ENCODE data around the gene HEPACAM. TPM values are rescaled to one million over a fixed set of nuclear protein-coding genes. Genes with fewer than 3 reads are reported as not detected.
"Not testable (repeated sequence)": the region's sequence is repeated elsewhere in the genome, so short reads cannot be mapped to it uniquely, and the experiment has no call there.

Gene HEPACAM, protein sequence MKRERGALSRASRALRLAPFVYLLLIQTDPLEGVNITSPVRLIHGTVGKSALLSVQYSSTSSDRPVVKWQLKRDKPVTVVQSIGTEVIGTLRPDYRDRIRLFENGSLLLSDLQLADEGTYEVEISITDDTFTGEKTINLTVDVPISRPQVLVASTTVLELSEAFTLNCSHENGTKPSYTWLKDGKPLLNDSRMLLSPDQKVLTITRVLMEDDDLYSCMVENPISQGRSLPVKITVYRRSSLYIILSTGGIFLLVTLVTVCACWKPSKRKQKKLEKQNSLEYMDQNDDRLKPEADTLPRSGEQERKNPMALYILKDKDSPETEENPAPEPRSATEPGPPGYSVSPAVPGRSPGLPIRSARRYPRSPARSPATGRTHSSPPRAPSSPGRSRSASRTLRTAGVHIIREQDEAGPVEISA
- polyA plus RNA-seq (ENCODE audit: insufficient read length): 0.06 TPM

DNA sequence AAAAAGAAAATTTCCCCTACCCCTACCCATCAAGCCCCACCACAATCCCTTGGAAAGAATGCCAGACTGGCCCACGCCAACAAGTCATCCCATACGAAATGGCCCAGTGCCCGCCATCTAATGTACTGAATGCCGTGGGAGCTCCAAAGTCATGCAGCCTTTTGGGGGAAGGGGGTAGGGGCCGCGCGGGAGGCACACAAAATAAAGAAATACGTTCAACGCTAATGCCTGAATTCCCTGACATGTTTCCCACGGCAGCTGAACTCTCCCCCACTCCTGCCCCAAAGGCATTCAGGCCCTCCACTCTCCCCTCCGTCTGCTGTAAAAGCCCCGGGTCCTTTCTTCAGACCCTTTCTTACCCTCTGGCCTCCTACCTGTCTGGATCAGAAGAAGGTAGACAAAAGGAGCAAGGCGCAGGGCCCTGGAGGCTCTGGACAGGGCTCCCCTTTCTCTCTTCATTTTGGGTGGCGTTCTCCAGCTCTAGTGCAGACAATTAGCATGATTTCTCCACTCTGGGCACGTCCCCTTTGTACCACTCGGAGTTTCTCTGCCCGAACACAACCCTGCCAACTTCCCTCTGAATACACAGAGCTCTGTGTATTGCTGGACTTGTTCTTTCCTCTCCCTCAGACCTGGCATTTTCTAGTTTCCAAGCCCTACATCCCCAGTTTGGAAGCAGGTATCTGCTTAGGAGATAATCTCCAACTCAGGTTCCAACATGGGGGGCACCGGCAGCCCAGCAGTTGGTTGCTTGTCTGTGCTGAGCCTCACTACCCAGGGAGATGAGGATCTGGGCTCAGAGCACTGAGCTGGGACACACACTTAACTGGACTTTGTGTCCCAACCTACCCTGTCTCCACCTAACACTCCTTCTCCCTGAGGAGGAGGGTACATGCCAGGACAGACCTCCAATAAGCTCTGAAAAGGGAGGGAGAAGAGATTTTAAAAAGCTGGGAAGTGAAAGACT, at the start of gene HEPACAM:
Gene HEPACAM, minus strand, starts transcription at position 500 of the 967 bp plus-strand sequence. Its CDS starts 41 bp downstream, at position 459.
- DNase-seq (ENCODE audit: low read depth): no peak

DNA sequence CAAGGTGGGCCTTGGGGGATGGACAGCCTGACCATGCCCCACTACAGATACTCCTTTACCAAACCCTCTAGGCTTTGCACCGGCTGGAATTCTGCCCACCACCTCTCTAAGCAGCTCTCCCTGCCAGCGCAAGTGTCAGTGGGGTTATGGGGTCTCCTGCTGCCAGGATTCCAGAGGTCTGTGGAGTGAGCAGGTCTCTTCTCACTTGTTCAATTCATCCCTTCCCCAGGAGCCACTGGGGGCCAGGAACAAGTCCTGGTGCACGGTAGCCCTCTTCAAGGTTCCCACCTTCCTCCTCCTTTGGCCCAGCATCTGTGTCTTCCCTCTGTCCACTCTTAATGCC, 48.6 kb upstream of the HEPACAM start:
- DNase-seq (ENCODE audit: low read depth): no peak

DNA sequence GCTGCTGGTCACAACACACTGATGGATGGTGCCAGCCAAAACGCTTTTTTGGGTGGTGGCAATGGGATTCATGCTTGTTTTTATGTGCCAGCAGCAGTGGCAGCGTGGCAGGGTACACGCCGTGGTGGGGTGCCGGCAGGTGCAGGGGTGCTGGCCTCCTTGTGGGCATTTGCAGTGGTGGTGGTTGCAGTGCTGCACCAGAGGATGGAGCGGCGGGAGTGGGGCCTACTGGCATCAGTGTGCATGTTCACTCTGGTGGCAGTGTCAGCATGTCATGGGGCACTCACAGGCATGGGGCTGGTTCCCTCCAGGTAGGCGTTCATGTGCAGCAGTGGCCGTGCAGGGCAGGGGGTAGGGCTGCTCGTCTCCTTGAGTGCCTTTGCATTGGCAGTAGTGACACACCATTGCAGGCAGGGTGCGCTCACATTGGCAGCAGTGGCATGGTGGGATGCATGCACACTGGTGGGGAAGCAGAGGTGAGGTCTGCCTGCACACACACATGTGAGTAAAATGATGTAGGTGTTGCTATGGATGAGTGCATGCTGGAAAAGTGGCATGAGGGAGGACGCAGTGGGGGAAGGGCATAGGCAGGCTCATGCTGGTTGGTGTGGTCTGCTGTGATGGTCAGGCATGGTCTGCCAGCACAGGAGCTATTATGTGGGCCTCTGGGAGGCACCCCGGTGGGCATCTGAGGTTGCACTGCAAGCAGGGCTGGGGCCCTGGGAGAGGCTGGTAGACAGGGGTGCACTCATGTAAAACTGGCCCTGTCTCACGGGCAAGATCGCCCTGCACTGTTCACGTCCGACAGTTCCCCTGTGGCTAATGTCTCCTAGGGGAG, 48.0 kb upstream of the HEPACAM start:
- DNase-seq (ENCODE audit: low read depth): no peak

DNA sequence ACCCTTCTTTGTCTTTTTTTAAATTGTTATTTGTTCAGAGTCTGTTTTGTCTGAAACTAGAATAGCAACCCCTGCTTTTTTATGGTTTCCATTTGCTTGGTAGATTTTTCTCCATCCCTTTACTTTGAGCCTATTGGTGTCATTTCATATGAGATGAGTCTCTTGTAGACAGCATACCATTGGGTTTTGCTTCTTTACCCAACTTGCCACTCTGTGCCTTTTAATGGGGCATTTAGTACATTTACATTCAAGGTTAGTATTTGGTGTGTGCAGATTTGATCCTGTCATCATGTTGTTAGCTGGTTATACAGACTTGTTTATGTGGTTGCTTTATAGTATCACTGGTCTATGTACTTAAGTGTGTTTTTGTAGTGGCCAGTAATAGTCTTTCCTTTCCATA, 46.2 kb upstream of the HEPACAM start:
- DNase-seq (ENCODE audit: low read depth): no peak

DNA sequence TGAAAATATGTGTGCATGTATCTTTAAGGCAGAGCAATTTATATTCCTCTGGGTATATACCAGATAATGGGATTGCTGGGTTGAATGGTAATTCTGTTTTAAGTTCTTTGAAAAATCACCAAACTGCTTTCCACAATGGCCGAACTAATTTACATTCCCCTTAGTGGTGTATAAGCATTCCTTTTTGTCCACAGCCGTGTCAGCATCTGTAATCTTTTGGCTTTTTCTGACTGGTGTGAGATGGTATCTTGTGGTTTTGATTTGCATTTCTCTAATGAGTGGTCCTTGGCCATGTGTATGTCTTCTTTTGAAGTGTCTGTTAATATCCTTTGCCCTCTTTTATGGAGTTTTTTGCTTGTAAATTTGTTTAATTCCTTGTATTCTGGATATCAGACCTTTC, 42.5 kb upstream of the HEPACAM start:
- no peak for DNase-seq (ENCODE audit: low read depth)

DNA sequence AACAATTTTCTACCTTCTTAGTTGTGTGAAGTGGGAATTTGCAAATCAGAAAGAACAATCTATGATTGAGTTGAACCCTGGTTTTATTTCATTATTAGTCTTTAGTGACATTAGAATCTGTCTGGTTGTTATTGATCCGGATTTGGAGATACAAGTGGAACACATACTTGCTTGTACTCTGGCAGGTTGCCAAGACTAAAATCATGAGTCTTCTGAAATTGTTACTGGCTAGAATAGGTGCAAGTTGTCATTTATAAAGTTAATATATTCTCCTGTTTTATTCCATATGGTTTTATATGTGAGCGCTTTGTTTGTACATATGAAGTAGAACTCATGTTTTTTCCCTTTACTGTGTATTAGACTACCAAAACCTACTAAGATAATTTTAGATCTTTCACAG, 41.2 kb upstream of the HEPACAM start:
- no peak for DNase-seq (ENCODE audit: low read depth)

DNA sequence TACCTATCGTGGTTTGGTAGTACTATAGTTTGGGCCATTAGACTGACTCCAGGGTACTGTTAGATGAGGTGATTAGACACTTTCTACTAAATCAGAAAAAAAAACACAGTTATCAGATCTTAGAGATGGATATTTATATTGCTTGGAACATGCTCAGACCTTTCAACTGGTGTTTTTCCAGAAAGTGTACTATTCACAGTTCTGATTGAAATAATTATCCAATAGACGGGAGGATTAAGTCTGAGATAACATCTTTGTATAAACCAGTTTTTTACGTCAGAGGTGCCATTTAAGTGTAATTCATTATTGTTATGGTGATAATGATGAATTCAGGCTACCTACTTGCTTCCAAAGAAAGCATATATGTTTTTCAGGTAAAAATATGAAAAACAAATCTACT, 40.7 kb upstream of the HEPACAM start:
- DNase-seq (ENCODE audit: low read depth): no peak

DNA sequence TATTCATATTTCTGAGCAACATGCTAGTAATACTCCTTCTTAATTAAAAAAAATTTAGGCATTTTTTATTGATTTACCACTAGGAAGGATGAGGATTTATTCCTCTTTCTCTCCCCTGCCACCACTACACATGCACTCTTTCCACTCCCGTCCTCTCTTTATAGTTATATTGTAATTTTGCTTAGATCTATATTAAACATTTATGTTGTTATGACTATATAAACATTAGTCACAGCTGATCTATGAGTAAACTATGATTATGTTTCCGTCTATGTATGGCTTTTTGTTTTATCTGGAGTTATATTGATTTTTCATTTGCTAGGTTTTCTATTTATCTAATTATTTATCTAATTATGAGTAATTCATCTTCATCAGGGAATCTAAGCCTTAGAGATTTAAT, 36.0 kb upstream of the HEPACAM start:
- no peak for DNase-seq (ENCODE audit: low read depth)

DNA sequence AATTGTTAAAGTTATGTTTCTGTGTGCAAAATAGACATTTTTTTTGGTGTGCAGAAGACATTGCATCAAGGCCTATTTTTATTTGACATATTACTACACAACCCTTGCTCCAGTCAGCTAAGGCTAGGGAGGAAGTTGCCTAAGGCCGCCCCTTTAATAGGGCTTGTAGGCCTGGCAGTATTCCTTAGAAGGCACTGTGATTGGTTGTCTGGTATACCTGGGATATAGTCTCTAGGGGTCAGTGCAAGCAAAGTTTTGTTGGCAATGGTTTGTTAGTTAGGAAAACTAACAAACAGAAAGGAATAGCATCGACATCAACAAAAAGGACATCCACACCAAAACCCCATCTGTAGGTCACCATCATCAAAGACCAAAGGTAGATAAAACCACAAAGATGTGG, 35.1 kb upstream of the HEPACAM start:
- no peak for DNase-seq (ENCODE audit: low read depth)

DNA sequence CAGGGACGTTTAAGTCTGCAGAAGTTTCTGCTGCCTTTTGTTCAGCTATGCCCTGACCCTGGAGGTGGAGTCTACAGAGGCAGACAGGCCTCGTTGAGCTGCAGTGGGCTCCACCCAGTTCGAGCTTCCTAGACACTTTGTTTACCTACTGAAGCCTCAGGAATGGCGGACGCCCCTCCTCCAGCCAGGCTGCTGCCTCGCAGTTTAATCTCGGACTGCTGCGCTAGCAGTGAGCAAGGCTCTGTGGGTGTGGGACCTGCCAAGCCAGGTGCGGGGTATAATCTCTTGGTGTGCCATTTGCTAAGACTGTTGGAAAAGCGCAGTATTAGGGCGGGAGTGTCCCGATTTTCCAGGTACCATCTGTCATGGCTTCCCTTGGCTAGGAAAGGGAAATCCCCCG, 32.4 kb upstream of the HEPACAM start:
- not testable (repeated sequence) for DNase-seq (ENCODE audit: low read depth)

DNA sequence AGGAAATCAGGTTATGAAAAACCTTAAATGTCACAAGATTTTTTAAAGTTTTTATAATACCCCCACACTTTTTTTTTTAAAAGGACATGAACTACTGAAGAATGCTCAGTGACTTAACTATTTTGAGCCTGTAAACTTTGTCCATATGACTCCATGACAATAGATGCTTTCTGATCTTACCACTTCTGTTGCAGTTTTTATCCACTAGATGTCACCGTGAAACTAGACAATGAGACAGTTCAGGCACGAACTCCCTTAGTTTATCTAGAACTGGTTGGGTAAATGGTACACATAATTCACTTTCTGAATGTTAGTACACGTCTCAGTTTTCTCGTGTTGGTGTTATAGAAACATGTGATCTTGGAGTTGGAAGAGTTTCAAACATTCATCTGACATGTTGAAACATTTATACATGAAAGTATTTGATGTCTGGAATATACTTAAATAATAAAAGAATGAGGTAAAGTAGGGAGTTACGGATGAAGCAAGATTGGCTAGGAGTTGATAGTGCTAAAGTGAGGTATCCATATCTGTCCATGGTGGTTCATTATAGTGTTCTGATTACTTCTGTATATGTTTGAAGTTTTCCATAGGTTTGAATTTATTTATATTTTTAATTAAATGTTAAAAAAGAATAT, 26.2 kb upstream of the HEPACAM start:
- DNase-seq (ENCODE audit: low read depth): peak; percentile 67

DNA sequence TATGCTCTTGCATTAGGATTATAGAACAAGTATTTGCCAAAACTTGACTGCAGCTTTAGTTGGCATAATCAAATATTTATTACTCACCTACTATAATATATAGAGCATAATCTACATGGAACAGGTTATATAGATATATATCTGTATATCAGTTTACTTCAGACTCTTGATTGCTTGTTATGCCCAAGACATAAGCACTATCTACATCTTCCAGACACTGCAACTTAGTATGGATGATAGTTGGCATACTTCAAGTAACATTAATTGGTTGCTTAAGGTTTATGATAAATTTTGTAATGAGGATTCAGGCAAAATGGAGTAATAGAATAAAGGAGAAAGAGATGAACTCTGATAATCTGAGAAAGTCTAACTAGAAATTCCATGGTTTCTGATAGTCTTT, 19.2 kb upstream of the HEPACAM start:
- DNase-seq (ENCODE audit: low read depth): no peak

DNA sequence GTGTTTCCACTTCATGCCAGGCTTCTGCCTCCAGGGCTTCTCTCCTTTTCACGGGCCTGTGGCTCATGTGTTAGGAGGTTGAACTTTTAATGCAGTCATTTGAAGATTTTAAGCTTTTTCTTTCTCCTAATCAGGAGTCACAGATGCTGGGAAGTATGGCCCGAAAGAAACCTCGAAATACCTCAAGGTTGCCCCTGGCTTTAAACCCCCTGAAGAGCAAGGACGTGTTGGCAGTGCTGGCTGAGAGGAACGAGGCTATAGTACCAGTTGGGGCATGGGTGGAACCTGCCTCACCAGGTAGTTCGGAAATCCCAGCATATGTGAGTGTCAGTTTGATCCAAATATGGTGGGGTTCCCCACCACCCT, 18.7 kb upstream of the HEPACAM start:
- DNase-seq (ENCODE audit: low read depth): no peak

DNA sequence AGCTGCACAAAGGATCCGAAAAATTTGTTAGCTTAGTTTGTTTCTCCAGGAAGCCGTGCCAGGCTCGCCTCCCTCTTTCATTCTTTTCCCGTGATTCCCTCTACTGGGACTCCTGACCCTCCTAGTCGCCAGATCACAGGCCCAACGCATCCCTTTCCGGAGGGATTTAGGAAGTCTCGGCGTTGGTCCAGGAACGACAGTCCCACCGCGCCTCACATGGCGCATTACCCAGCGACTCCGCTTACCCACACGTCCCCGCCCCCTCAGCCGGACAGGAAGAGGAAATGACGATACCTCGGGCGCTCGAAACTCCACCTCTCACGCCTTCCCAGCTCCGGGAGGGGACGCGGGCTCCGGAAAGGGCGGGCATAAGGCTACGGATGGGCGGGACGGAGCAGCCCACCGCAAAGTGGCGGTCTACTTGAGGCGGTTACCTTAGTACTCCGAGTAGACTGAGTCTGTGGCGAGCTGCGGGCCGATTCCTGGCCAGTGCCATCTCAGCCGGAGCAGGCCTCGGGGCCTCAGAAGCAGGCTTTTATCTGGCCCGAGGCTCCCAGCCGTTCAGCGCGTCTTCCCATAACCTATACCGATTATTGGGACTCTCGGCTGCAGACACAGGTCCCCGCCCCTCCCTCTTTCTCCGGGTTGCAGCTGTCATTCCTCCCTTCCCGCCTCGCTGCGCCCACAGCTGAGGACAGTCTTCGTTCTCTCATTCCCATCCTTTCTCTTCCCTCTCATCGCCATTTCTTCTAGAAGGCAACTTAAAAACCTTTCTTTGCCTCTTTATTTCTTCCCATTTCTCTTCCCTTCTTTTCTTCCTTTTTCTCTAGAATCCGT, 18.1 kb upstream of the HEPACAM start, which contains the start of gene CCDC15:
Gene CCDC15, plus strand, starts transcription at position 450 of the 837 bp plus-strand sequence. CDS start 531 bp downstream, outside the sequence.
- DNase-seq (ENCODE audit: low read depth): peak; percentile 90

DNA sequence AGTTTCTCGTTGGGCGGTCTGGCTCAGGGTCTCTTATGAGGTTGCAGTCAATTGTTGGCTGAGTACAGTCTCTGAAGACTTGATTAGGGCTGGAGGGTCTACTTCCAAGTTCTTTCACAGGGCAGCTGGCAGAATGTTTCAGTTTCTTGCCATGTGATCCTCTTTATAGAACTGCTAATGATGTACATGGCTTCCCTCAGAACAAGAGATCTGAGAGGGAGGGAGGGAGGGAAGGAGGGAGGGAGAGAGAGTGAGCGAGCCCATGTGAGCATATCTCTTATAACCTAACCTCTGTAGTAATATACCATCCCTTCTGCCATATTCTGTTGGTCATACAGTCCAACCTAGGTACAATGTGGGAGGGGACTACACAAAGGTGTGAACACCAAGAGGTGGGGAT, 15.5 kb upstream of the HEPACAM start:
- DNase-seq (ENCODE audit: low read depth): no peak

DNA sequence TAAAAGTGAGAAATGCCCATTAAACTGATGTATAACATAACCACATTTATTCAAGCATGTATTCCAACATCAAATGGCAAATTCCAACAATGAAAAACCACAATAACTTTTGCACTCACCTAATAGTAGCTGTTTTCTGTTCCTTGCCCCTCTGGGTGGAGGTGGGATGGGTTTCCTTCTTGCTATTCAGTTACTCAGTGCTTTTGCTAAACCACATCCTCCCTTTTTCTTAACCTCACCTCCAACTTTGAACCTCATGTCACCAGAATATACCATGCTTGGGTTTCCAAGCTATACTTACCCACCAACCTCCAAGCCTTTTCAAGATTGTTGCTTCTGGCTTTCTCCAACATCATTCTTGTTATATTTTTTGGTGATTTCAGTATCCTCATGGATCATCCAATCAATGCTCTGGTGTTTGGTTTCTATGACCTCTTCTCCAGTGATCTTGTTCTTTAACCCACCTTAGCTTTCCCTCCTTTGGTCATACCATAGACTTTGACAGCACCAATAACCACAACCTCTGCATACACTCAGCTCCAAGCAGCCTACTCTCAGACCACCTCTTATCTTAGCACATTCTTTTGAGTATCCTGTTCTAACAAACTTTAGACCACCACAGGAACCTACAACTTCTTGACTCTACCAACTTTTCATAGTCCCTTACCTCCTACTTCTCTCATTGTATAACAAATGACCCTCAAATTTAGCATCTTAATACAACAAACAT, 14.9 kb upstream of the HEPACAM start:
- no peak for DNase-seq (ENCODE audit: low read depth)

DNA sequence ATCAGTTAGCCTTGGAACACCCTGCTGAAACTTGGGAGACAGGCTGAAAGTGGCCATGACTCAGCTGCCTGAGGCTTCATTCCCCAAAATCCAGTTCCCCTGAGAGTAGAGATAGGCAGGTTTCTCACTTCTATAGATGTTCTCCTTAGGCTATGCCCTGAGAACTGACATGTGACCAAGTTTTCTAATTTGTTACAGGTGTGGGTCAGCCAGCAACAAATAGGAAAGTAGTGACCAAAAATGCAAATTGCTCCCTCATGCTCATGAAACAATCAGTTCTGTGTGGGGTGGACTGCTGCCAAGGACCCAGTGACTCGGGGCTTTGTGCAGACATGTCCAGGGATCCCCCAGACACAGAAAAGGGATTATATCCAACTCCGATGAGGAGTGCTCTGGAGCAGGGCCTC, 10.9 kb upstream of the HEPACAM start:
- DNase-seq (ENCODE audit: low read depth): no peak

DNA sequence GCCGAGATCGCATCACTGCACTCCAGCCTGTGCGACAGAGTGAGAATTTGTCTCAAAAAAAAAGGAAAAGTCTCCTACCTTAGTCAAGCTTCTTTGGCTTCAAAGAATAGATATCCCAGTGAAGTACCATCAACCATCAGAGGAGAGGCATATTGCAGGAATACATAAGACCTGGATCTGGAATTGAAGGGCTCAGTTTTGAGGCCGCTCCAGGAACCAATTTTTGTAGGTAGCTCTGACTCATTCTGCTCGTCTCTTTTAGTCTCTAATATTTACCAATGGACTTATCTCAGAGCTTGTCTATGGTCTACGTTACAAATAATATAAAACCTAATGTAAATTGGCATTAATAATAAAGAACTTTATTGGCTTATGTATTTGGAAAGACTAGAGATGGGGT, 10.0 kb upstream of the HEPACAM start:
- DNase-seq (ENCODE audit: low read depth): no peak

DNA sequence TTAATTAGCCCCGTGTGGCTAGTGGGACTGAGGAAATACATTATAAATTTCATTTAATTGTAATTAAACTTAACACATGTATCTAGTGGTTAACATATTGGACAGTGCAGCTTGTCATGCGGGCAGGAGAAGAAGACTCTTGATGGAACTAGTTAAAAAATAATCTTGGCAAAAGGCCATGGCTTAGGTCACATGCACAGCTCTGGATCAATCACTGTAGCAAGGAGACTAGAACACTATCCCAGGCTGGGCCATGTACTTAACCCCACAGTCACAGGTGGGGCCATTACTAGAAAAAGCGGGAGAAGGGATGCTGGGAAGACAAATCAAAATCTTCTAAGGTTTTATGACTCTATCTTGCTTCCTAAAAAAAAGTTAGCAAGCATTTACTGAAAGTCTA, 8.7 kb upstream of the HEPACAM start:
- DNase-seq (ENCODE audit: low read depth): no peak

DNA sequence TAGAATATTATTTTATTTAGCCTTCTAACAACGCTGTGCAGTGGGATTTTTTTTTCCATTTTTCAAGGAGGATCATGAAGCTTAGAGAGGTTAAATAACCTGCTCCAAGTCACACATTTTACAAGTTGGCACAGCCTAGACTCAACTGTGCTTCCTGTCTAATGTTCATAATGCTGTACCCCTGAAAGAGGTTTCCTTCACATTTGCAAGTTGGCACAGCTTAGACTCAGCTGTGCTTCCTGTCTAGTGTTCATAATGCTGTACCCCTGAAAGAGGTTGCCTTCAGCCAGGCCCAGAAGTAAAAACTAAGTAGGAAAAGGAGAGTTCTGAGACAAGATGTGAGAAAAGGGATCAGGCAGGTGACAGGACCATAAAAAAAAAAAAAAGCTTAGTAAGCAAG, 7.9 kb upstream of the HEPACAM start:
- no peak for DNase-seq (ENCODE audit: low read depth)

Data from forelimb muscle (tissue), 1 donor.